HuH-7.5 (cell line): ENCODE results near the gene MMP21.
A peak's percentile ranks its signal among the peaks of the same experiment; 100 is the strongest.

Experiments
- DNase-seq: peaks from one replicate; pipeline ENCODE4 v3.0.0; 2011; ENCODE audit warnings: low spot score

Gene MMP21

DNA sequence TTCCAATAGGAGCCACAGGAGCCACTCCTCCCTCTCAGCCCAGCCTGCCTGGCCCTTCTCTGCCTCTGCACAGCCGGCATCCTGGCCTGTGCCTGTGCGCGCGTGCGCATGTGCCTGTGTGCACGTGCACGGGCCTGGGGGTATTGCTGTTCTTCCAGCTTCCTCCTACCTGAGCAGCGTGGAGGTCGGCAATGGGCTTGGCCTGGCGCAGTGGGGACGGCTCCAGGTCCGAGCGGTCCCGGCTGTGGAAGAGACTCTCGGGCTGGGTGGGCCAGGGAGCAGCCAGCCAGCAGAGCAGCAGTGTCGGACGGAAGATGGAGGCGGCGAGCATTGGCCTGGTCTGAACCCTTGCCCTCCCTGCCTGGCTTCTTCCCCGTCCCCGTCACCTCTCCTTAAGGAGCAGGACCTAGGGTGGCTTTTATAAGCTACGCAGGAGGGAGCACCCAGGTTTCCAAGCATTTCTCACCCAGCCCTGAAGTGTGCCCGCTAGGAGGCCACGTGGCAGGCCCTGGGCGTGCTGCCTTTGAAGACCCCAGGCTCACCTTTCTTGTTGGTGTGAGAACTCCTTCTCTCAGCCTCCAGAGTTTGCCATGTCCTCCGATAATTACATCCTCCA lies at the start of gene MMP21:
Gene MMP21 (minus strand): TSS at position 331 of the 616 bp plus-strand sequence. CDS start 0 bp downstream, at position 331.
- DNase-seq = no peak

DNA sequence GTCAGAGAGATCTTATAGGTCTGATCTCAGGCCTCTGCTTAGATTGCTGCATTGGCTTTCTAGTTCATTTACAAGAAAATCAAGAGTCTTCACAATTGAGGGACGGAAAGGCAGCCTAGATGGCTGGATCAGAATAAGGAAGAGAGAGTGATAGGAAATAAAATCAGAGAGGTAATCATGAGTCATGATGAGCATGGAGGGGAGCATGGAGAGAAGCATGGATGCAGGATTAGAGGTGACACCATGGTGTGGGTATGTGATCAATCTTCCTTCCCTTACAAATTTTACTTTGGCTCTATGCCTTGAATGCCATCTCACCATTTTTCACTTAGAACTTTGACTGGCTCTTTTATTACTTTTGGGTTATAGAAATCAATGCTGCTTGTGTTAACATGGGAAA lies 49.1 kb upstream of the MMP21 start:
- no peak for DNase-seq

DNA sequence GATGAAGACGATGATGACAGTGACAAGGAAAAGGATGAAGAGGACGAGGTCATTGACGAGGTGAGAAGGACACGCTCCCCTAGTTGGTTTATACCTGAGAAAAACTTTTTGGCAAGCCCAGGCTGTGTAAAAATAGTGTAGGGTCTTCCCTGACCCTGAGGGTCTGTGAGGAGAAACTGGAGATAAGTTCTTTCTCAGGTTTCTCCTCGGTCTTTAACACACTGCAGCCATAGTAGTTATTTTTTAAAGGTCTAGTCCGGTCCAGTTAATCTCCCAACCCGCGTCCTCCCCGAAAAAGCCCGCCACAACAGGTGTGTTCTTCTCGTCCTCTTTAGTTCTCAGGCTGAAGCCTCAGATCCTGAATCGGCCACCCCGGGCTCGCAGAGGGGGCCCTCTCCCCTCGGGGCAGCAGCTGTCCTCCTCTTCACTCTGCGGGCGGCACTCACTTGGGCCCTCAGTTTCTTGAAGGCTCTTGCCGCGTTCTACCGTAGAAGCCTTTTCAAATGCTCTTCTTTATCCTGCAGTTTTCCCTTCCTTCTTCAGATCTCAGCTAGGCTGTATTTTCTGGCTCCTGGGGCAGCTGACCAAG lies 48.1 kb upstream of the MMP21 start:
- no peak for DNase-seq

GRCh38 chr10:125822878-125823662 lies 47.4 kb upstream of the MMP21 start, which contains the start of the genes BCCIP and UROS:
TSS of gene BCCIP (plus strand) at chr10:125823546. CDS start at chr10:125823558, 12 bp downstream.
TSS of gene UROS (minus strand) at chr10:125823258. CDS start at chr10:125816499, 6,759 bp downstream.
- DNase-seq = peak; percentile 77

- DNase-seq = no peak
These were observed 45.1 kb upstream of the MMP21 start for GRCh38 chr10:125820701-125821100.

GRCh38 chr10:125817337-125817946 lies 41.8 kb upstream of the MMP21 start:
- no peak for DNase-seq

- DNase-seq = no peak
These were observed 40.9 kb upstream of the MMP21 start for GRCh38 chr10:125816548-125816947.

GRCh38 chr10:125815764-125816163 lies 40.1 kb upstream of the MMP21 start:
- no peak for DNase-seq

DNA sequence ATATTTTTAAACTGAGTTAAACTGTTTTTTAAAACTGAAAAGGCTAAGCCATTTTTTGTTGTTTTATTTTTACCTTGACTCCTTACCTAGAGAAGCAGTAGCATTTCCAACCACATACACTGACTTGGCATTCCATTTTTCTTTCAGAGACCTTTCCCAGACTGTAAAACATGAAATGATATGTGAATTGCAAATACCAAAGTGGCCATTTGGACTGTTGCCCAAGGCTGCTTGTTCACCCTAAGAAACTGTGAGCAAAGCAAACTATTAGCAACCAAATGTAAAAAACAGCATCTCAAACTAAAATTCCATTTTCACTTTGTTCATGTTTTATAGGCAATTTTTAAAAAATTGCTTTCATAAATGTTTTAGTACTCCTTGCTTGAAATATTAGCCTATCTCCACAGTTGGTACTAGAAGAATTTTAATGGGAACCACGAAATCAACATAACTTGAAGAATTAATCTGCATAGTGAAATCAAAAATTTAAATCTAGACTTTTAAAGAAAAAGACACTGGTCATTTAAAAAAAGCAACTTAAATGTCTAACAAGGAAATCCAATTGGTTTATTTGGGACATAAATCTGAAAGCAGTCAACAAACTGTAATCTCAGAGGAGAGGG lies 36.6 kb upstream of the MMP21 start:
- DNase-seq = no peak

GRCh38 chr10:125811251-125811650 lies 35.6 kb upstream of the MMP21 start:
- no peak for DNase-seq

GRCh38 chr10:125808047-125808446 lies 32.4 kb upstream of the MMP21 start:
- DNase-seq = no peak

GRCh38 chr10:125802739-125803138 lies 27.1 kb upstream of the MMP21 start:
- no peak for DNase-seq

- DNase-seq = no peak
These were observed 26.5 kb upstream of the MMP21 start for GRCh38 chr10:125802131-125802530.

- DNase-seq = no peak
These were observed 26.0 kb upstream of the MMP21 start for GRCh38 chr10:125801574-125801973.

DNA sequence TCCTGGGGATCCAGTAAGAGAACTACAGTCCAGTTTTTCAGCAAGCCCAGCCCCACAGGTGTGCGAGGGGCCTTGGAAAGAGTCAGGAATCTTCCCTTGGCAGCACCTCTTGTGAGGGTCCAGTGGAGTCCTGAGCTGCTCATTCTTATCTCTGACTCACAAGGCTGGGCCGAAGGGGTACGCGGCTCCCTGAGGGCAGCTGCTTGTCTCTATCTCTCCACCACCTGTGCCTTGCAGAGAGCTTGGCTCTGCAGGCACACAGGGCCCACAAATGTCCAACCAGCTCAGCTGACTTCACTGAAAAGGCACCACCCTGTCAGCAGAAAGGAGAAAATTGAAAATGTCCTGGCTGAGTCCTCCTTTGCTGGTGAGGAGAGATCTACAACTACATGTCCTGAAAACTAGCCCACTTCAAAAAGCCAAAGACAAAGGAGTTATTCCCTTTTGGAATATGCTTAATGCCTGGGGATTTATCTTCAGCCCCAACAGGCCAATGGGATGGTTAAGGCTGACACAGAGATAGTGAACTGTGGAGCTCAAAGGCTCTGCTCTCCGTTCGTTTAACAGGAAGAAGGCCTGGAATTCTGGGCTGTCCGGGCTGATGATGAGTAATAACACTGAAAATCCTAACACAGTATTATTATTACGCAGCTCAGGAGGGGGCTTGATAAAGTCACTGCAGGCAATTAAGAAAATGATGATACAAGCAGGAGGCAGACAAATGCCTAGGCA lies 24.0 kb upstream of the MMP21 start:
- no peak for DNase-seq

DNA sequence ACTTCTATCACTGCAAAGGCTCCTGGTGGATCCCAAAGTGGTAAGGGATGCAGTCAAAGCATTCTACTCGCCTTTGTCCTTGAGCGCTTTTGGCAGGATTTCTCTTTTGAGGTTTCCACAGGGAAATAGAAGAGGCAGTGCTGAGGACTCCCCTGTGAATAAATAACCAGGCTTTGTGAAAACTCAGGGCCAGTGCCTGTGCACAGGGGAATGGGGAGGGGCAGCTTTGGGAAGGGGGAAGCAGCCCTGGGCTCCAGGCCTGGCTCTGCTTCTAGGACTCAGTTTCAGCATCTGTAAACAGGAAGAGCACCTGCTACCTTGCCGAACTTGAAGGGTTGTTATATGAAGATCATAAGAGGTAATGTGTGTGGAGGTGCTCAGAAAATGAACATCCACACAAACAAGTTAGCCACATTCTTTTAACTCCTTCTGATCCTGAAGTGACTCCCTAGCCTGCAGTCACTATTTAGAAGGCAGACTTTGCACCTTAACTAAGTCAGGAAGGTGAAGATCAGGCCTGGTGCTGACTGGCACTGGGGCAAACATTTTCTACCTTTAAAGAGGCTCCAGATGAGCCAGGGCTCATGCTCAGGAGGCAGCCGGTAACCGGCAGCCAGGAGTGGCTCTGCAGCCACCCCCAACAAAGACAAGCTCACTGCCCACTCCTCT lies 22.5 kb upstream of the MMP21 start:
- no peak for DNase-seq

- DNase-seq = no peak
These were observed 21.8 kb upstream of the MMP21 start for GRCh38 chr10:125797424-125797823.

- DNase-seq = no peak
These were observed 20.1 kb upstream of the MMP21 start for GRCh38 chr10:125795637-125796190.

DNA sequence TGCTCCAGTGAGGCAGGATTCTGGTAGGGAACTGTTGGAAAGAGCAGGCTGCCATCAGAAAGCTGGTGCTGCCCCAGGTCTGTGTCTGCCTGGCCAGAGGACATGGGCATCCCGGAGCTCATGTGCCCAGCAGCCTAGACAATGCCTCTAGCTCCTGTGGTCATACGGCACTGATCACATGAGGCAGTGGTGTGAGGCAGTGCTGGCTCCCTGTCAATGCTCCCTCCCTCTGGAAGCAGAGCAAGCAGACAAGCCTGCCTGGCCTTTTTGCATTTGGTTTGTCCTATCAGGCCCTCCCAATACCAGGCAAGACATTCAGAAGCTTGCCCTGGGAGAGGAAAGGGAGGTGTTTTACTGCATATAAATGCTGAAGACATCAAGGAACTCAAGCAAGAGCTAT lies 19.5 kb upstream of the MMP21 start:
- no peak for DNase-seq
